ENCODE results near the gene CSRP3.

Gene CSRP3

GRCh38 chr11:19173004-19173689 lies 28.6 kb downstream of the CSRP3 start:
- TF ChIP-seq CTCF (IDR thresholded peaks at IDR 0.05; ENCODE audit: low read depth, low read length), result no peak
- no peak overlapping the region for H3K4me3 ChIP-seq (ENCODE audit: low read depth, low read length)

- no peak overlapping the region for H3K4me3 ChIP-seq (ENCODE audit: low read depth, low read length)
- TF ChIP-seq CTCF (IDR thresholded peaks at IDR 0.05; ENCODE audit: low read depth, low read length), result no peak
Measured at GRCh38 chr11:19168090-19168489, 33.7 kb downstream of the CSRP3 start.

- TF ChIP-seq CTCF (IDR thresholded peaks at IDR 0.05; ENCODE audit: low read depth, low read length), result no peak
- no peak overlapping the region for H3K4me3 ChIP-seq (ENCODE audit: low read depth, low read length)
Measured at GRCh38 chr11:19164881-19165280, 36.9 kb downstream of the CSRP3 start.

- no peak for TF ChIP-seq CTCF (IDR thresholded peaks at IDR 0.05; ENCODE audit: low read depth, low read length)
Measured at GRCh38 chr11:19164230-19164855, 37.4 kb downstream of the CSRP3 start.

GRCh38 chr11:19163617-19164016 lies 38.2 kb downstream of the CSRP3 start:
- H3K4me3 ChIP-seq (ENCODE audit: low read depth, low read length), result no peak overlapping the region
- TF ChIP-seq CTCF (IDR thresholded peaks at IDR 0.05; ENCODE audit: low read depth, low read length), result no peak

More at GRCh38 chr11:19164230-19164855, 37.4 kb downstream of the CSRP3 start:
- no peak overlapping the region for H3K4me3 ChIP-seq (ENCODE audit: low read depth, low read length)

- TF ChIP-seq CTCF (IDR thresholded peaks at IDR 0.05; ENCODE audit: low read depth, low read length), result no peak
- H3K4me3 ChIP-seq (ENCODE audit: low read depth, low read length), result no peak overlapping the region
Measured at GRCh38 chr11:19162951-19163505, 38.8 kb downstream of the CSRP3 start.

- no peak overlapping the region for H3K4me3 ChIP-seq (ENCODE audit: low read depth, low read length)
- TF ChIP-seq CTCF (IDR thresholded peaks at IDR 0.05; ENCODE audit: low read depth, low read length), result no peak
Measured at GRCh38 chr11:19161651-19162050, 40.1 kb downstream of the CSRP3 start.
